HL-60 (cell line): ENCODE measurements around the gene RTP3.

ENCODE experiments used
- CTCF ChIP-seq: IDR thresholded peaks from one replicate; pipeline ENCODE4 v1.5.1; 2011; ENCODE audit warnings: low read length, control low read depth, inconsistent platforms; ENCODE audit not compliant: insufficient read depth
- GABPA ChIP-seq: IDR thresholded peaks from 2 replicates; pipeline ENCODE4 v1.6.1; 2012; ENCODE audit warnings: low read depth
- POLR2AphosphoS5 ChIP-seq: IDR thresholded peaks from 2 replicates; pipeline ENCODE4 v1.6.1; 2012; ENCODE audit warnings: low read depth
- REST ChIP-seq: IDR thresholded peaks from 2 replicates; pipeline ENCODE4 v1.6.1; 2012; ENCODE audit warnings: low read depth; ENCODE audit not compliant: insufficient replicate concordance
- SPI1 ChIP-seq: IDR thresholded peaks from 2 replicates; pipeline ENCODE4 v1.6.1; 2012; ENCODE audit warnings: low read depth, mild to moderate bottlenecking, borderline replicate concordance

DNA sequence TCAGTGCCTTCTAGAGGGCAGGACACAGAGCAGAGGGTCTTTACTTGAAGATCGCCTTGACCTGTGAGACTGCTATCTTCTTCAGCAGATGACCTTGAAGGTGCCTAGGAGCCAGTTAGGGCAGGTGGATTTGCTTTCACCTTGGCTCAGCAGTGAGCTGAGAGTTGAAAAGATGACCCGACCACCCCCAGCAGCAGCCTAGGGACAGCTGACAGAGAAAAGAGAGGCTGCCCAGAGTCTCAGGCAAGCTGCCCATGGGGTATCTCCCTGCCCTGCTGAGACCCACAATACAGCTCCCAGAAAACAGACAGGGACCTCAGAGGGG, 32.6 kb upstream of the RTP3 start:
- TF ChIP-seq CTCF (no peak), POLR2AphosphoS5 (no peak), REST (no peak), GABPA (no peak), SPI1 (no peak)
